H1 (cell line): ENCODE results near the gene MSL3B.
A peak's percentile ranks its signal among the peaks of the same experiment; 100 is the strongest.

ENCODE experiments used
- CTCF ChIA-PET: fragments of 300-600 bp; sonication (Branson Sonifier 250); formaldehyde crosslinking; loops from one replicate; lab custom pipeline; 2021; ENCODE audit not compliant: partially characterized antibody; lab: Charles Lee
- POLR2A ChIA-PET: fragments of 300-600 bp; sonication (Branson Sonifier 250); formaldehyde crosslinking; loops from one replicate; lab custom pipeline; 2021; ENCODE audit warnings: inconsistent platforms; ENCODE audit not compliant: partially characterized antibody; lab: Charles Lee
- DNase-seq, 2 experiments: peaks; one replicate each; pipeline versions ENCODE4 v3.0.0 to v3.0.0-alpha.2; 2010 to 2022; ENCODE audit warnings: low spot score in 2 of 2, low read depth in 1 of 2, mixed read lengths in 1 of 2
- FAIRE-seq: peaks from 2 replicates; lab custom pipeline; 2011; peaks lifted over from hg19 to GRCh38; lab: Jason Lieb, UNC
- H2AFZ ChIP-seq: 2 replicates; pipeline ENCODE4 v1.8.1; 2012; ENCODE audit warnings: low read length, inconsistent platforms
- H2AK5ac ChIP-seq: 2 replicates; pipeline ENCODE4 v1.6.1; 2013; ENCODE audit warnings: low read depth, low read length
- H2BK120ac ChIP-seq: replicated peaks from 2 replicates; pipeline ENCODE3; 2013; ENCODE audit warnings: low read depth, low read length, inconsistent platforms
- H2BK12ac ChIP-seq: 2 replicates; pipeline ENCODE4 v1.6.1; 2013; ENCODE audit warnings: low read depth, low read length
- H2BK15ac ChIP-seq: 2 replicates; pipeline ENCODE4 v1.6.1; 2013; ENCODE audit warnings: low read length
- H2BK20ac ChIP-seq: 2 replicates; pipeline ENCODE4 v1.6.1; 2013; ENCODE audit warnings: low read length
- H2BK5ac ChIP-seq: 2 replicates; pipeline ENCODE4 v1.6.1; 2013; ENCODE audit warnings: low read depth, low read length
- H3K14ac ChIP-seq: 2 replicates; pipeline ENCODE4 v1.6.1; 2013; ENCODE audit warnings: inconsistent platforms; ENCODE audit not compliant: insufficient read length
- H3K18ac ChIP-seq: 2 replicates; pipeline ENCODE4 v1.6.1; 2013; ENCODE audit warnings: low read length; ENCODE audit errors: extremely low read depth
- H3K23ac ChIP-seq: 2 replicates; pipeline ENCODE4 v1.6.1; 2013; ENCODE audit warnings: inconsistent platforms; ENCODE audit not compliant: insufficient read length
- H3K23me2 ChIP-seq: 2 replicates; pipeline ENCODE4 v1.6.1; 2013; ENCODE audit warnings: low read depth, low read length
- H3K27ac ChIP-seq: 2 replicates; pipeline ENCODE4 v1.6.1; 2011; ENCODE audit warnings: low read depth, low read length, inconsistent platforms
- H3K27me3 ChIP-seq, 4 experiments: replicated peaks in 1 of 4; 1 replicate in 1 of 4; 2 replicates in 3 of 4; pipeline versions ENCODE4 v1.6.1 to v1.8.1; 2011 to 2013; ENCODE audit warnings: low read length in 3 of 4, mild to moderate bottlenecking in 3 of 4, inconsistent platforms in 2 of 4, mixed read lengths in 2 of 4, moderate library complexity in 1 of 4; ENCODE audit not compliant: control insufficient read depth in 3 of 4, insufficient read depth in 3 of 4; ENCODE audit errors: extremely low read depth in 1 of 4
- H3K36me3 ChIP-seq, 4 experiments: 2 replicates each; pipeline versions ENCODE4 v1.6.1 to v1.8.1; 2011 to 2013; ENCODE audit warnings: mild to moderate bottlenecking in 4 of 4, low read length in 3 of 4, moderate library complexity in 2 of 4, control low read depth in 1 of 4, inconsistent platforms in 1 of 4; ENCODE audit not compliant: insufficient read depth in 4 of 4, control insufficient read depth in 2 of 4
- H3K4ac ChIP-seq: replicated peaks from 2 replicates; pipeline ENCODE3; 2013; ENCODE audit warnings: low read length, low read depth, mixed read lengths, inconsistent platforms; ENCODE audit not compliant: insufficient read length
- H3K4me1 ChIP-seq, 4 experiments: replicated peaks in 1 of 4; 1 replicate in 1 of 4; 2 replicates in 3 of 4; pipeline versions ENCODE4 v1.6.1 to v1.8.1; 2011 to 2013; ENCODE audit warnings: low read length in 3 of 4, inconsistent platforms in 2 of 4, mixed read lengths in 1 of 4; ENCODE audit not compliant: insufficient read depth in 4 of 4, control insufficient read depth in 3 of 4
- H3K4me2 ChIP-seq, 2 experiments: 2 replicates each; pipeline versions ENCODE4 v1.6.1 to v1.8.1; 2011 to 2013; ENCODE audit warnings: low read depth in 2 of 2, low read length in 2 of 2, control low read depth in 1 of 2, inconsistent platforms in 1 of 2, mild to moderate bottlenecking in 1 of 2; ENCODE audit not compliant: insufficient read depth in 1 of 2
- H3K4me3 ChIP-seq, 4 experiments: fragments of 200-600, 300-600 bp in 1 of 4; sonication (generic), shearing (Covaris generic), sonication (Bioruptor Twin) in 1 of 4; 2 replicates each; pipeline versions ENCODE4 v1.5.1 to v1.8.1; 2011 to 2016; ENCODE audit warnings: low read length in 4 of 4, low read depth in 3 of 4, control low read depth in 2 of 4, inconsistent platforms in 2 of 4, mild to moderate bottlenecking in 2 of 4, mixed read lengths in 1 of 4, moderate library complexity in 1 of 4; ENCODE audit not compliant: insufficient read depth in 2 of 4; ENCODE audit errors: extremely low read depth in 1 of 4
- H3K56ac ChIP-seq: replicated peaks from 2 replicates; pipeline ENCODE3; 2013; ENCODE audit warnings: low read depth, mild to moderate bottlenecking, mixed read lengths, low read length, inconsistent platforms; ENCODE audit not compliant: insufficient read length
- H3K79me1 ChIP-seq: 2 replicates; pipeline ENCODE4 v1.6.1; 2013; ENCODE audit warnings: low read depth, low read length, control low read depth
- H3K79me2 ChIP-seq, 2 experiments: 2 replicates each; pipeline versions ENCODE4 v1.6.1 to v1.8.1; 2012 to 2013; ENCODE audit warnings: low read length in 2 of 2, mild to moderate bottlenecking in 2 of 2, inconsistent platforms in 1 of 2; ENCODE audit not compliant: insufficient read depth in 2 of 2, control insufficient read depth in 1 of 2
- H3K9ac ChIP-seq, 4 experiments: replicated peaks in 1 of 4; 1 replicate in 1 of 4; 2 replicates in 3 of 4; pipeline versions ENCODE4 v1.6.1 to v1.8.1; 2011 to 2013; ENCODE audit warnings: low read depth in 3 of 4, low read length in 3 of 4, control low read depth in 2 of 4, mild to moderate bottlenecking in 2 of 4, moderate library complexity in 2 of 4, inconsistent platforms in 1 of 4; ENCODE audit errors: extremely low read depth in 1 of 4
- H3K9me3 ChIP-seq, 2 experiments: 2 replicates each; pipeline versions ENCODE4 v1.6.1 to v1.8.1; 2012 to 2013; ENCODE audit warnings: mild to moderate bottlenecking in 2 of 2, moderate library complexity in 2 of 2, control low read depth in 1 of 2, inconsistent platforms in 1 of 2, low read depth in 1 of 2, low read length in 1 of 2, mixed read lengths in 1 of 2; ENCODE audit not compliant: insufficient read depth in 2 of 2
- H4K20me1 ChIP-seq, 2 experiments: replicated peaks in 1 of 2; 2 replicates each; pipeline versions ENCODE3 to v1.8.1; 2011 to 2013; ENCODE audit warnings: inconsistent platforms in 2 of 2, low read length in 2 of 2, mild to moderate bottlenecking in 1 of 2; ENCODE audit not compliant: insufficient read depth in 2 of 2, control insufficient read depth in 1 of 2
- H4K5ac ChIP-seq: 2 replicates; pipeline ENCODE4 v1.6.1; 2013; ENCODE audit warnings: low read length, low read depth, mixed read lengths, inconsistent platforms; ENCODE audit not compliant: insufficient read length
- H4K8ac ChIP-seq: 2 replicates; pipeline ENCODE4 v1.8.0; 2013; ENCODE audit warnings: mild to moderate bottlenecking, moderate library complexity, low read length, inconsistent platforms; ENCODE audit not compliant: insufficient read depth; ENCODE audit errors: extremely low read depth
- H4K91ac ChIP-seq: replicated peaks from 2 replicates; pipeline ENCODE3; 2013; ENCODE audit warnings: low read length, mixed read lengths, inconsistent platforms; ENCODE audit not compliant: insufficient read length
- BCL11A ChIP-seq, 2 experiments: IDR thresholded peaks; one replicate each; pipeline ENCODE4 v1.6.1; 2011; ENCODE audit warnings: low read depth in 2 of 2, low read length in 2 of 2, mild to moderate bottlenecking in 2 of 2
- CBX8 ChIP-seq: fragments of 300-800, 300-1000 bp; sonication (generic); IDR thresholded peaks from 2 replicates; pipeline ENCODE4 v1.7.1; 2016; ENCODE audit warnings: low read depth, low read length, borderline replicate concordance
- JUND ChIP-seq: IDR thresholded peaks from 2 replicates; pipeline ENCODE4 v1.6.1; 2011; ENCODE audit warnings: mild to moderate bottlenecking, improper control_type of control experiment, low read length
- KDM4A ChIP-seq: IDR thresholded peaks from one replicate; pipeline ENCODE4 v1.7.1; 2012; ENCODE audit warnings: low read depth, mild to moderate bottlenecking, moderate library complexity, low read length, inconsistent platforms; ENCODE audit not compliant: severe bottlenecking
- SIN3A ChIP-seq, 2 experiments: IDR thresholded peaks in 1 of 2; conservative IDR thresholded peaks in 1 of 2; 2 replicates each; pipeline ENCODE4 v1.6.1; 2011 to 2012; ENCODE audit warnings: low read length in 2 of 2, improper control_type of control experiment in 1 of 2, low read depth in 1 of 2, mild to moderate bottlenecking in 1 of 2
- YY1 ChIP-seq: IDR thresholded peaks from 2 replicates; pipeline ENCODE4 v1.6.1; 2011; ENCODE audit warnings: low read depth, mild to moderate bottlenecking, low read length
- WGBS, 2 experiments: shearing (Covaris generic) in 1 of 2; methylation state at CpG; one replicate each; pipeline versions ENCODE4 v1.1.6 to v1.1.7; 2013 to 2015; ENCODE audit warnings: low lambda C conversion rate in 2 of 2, mixed read lengths in 2 of 2, inconsistent platforms in 1 of 2, low coverage in 1 of 2, missing lambda C conversion rate in 1 of 2; ENCODE audit not compliant: insufficient replicate concordance in 2 of 2, insufficient coverage in 1 of 2, insufficient read length in 1 of 2; ENCODE audit errors: extremely low coverage in 1 of 2, missing lambda C conversion rate in 1 of 2; 5-methylcytosine and 5-hydroxymethylcytosine counted together
- TF ChIP-seq, protein P1 (sequence below), 3 experiments: IDR thresholded peaks; 1 replicate in 2 of 3; 2 replicates in 1 of 3; pipeline versions ENCODE4 v1.5.1 to v1.6.1; 2011; ENCODE audit warnings: low read length in 3 of 3, mild to moderate bottlenecking in 3 of 3, inconsistent platforms in 2 of 3, low read depth in 1 of 3, moderate library complexity in 1 of 3; ENCODE audit not compliant: insufficient read depth in 1 of 3; ENCODE audit errors: control extremely low read depth in 1 of 3
- TF ChIP-seq, protein P2 (sequence below): IDR thresholded peaks from 2 replicates; pipeline ENCODE4 v1.6.1; 2012; ENCODE audit warnings: inconsistent platforms

Gene MSL3B

DNA sequence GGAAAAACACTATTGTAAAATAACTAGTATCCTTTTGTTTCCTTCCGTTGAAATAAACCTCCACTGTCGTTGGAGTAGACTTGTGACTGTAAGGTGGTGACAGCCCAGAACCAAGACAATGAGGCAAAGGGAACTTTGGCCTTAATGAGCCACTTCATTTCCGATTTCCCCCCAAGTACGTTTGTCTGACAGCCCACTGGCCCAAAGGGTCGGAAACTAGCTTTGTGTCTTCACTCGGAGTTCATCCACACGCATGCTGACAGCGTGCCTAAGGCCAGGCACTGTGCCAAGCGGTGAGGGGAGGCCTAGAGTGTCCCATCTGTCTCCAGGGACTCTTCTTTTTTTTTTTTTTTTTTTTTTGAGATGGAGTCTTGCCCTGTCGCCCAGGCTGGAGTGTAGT is 34.8 kb downstream of the MSL3B start:
- Histone ChIP-seq H3K4me1 (no peaks in the 10 kb centered on the region), H3K79me1 (0 out of 2 replicates have a peak, but pooled peaks cover 2% of the 10 kb centered on the region), H3K36me3 (peaks cover 8 to 38% (median 23%) of the 10 kb centered on the region in 4 experiments; a peak in 7 of 8 replicates), H3K9me3 (no peaks in the 10 kb centered on the region), H4K8ac (no peak overlapping the region), H3K23ac (no peak overlapping the region), H3K27me3 (no peaks in the 10 kb centered on the region), H2BK12ac (no peak overlapping the region), H3K4me2 (no peak overlapping the region), H3K79me2 (peaks cover 0 to 18% of the 10 kb centered on the region in 2 experiments; a peak in 2 of 4 replicates), H4K20me1 (peaks cover 3 to 8% of the 10 kb centered on the region in 2 experiments), H2BK5ac (no peak overlapping the region), H2BK15ac (no peak overlapping the region), H2AFZ (no peak overlapping the region), H3K4me3 (no peak overlapping the region), H2BK20ac (no peak overlapping the region), H3K9ac (no peak overlapping the region), H4K91ac (no peak overlapping the region), H2AK5ac (no peak overlapping the region), H3K56ac (no peak overlapping the region), H3K14ac (no peak overlapping the region), H3K4ac (no peak overlapping the region), H2BK120ac (no peak overlapping the region), H4K5ac (no peak overlapping the region), H3K18ac (no peak overlapping the region), H3K27ac (0 out of 2 replicates have a peak overlapping the region, but pooled peaks have one; percentile 29), H3K23me2 (no peaks in the 10 kb centered on the region)
- WGBS, 2 experiments, result 90% methylated on average over 9 of the region's 10 CpGs; no CpG with 5 or more reads in 1 of the 2 experiments
- FAIRE-seq (no peak), DNase-seq (no peak)
- ChIA-PET POLR2A (interaction anchor here (1.0 to 1.8 kb wide), 5 partner anchors 11 to 433 kb away, joined by 3 to 8 read pairs (median 3); no protein-coding TSS in a partner anchor), CTCF (interaction anchor here (0.6 to 5.3 kb wide), 14 partner anchors 9 to 491 kb away, joined by 3 to 35 read pairs (median 5); no protein-coding TSS in a partner anchor)
- TF ChIP-seq BCL11A (IDR thresholded peaks at IDR 0.05; ENCODE audit: low read depth in 2 of 2, low read length in 2 of 2) (no peak), SIN3A (conservative IDR thresholded peaks at IDR 0.05 in 1 of 2, IDR thresholded peaks at IDR 0.05 in 1 of 2; ENCODE audit: low read depth in 1 of 2, low read length in 2 of 2) (no peak), KDM4A (no peak), JUND (no peak), CBX8 (no peak), YY1 (no peak)
- TF ChIP-seq, protein P1, sequence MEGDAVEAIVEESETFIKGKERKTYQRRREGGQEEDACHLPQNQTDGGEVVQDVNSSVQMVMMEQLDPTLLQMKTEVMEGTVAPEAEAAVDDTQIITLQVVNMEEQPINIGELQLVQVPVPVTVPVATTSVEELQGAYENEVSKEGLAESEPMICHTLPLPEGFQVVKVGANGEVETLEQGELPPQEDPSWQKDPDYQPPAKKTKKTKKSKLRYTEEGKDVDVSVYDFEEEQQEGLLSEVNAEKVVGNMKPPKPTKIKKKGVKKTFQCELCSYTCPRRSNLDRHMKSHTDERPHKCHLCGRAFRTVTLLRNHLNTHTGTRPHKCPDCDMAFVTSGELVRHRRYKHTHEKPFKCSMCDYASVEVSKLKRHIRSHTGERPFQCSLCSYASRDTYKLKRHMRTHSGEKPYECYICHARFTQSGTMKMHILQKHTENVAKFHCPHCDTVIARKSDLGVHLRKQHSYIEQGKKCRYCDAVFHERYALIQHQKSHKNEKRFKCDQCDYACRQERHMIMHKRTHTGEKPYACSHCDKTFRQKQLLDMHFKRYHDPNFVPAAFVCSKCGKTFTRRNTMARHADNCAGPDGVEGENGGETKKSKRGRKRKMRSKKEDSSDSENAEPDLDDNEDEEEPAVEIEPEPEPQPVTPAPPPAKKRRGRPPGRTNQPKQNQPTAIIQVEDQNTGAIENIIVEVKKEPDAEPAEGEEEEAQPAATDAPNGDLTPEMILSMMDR (IDR thresholded peaks at IDR 0.05; ENCODE audit: control extremely low read depth in 1 of 3, insufficient read depth in 1 of 3, low read depth in 1 of 3, low read length in 3 of 3), result no peak
- TF ChIP-seq, protein P2, sequence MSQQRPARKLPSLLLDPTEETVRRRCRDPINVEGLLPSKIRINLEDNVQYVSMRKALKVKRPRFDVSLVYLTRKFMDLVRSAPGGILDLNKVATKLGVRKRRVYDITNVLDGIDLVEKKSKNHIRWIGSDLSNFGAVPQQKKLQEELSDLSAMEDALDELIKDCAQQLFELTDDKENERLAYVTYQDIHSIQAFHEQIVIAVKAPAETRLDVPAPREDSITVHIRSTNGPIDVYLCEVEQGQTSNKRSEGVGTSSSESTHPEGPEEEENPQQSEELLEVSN, result no peak
